ELR (cell line): ENCODE measurements around the gene XPNPEP2.

Experiments
- DNase-seq: peaks from one replicate; pipeline ENCODE4 v3.0.0-alpha.2; 2015; ENCODE audit warnings: low read depth

XPNPEP2 gene

GRCh38 chrX:129800186-129800585, 61.4 kb downstream of the XPNPEP2 start:
- no peak for DNase-seq

- no peak for DNase-seq
Observed at GRCh38 chrX:129802863-129803262, 64.1 kb downstream of the XPNPEP2 start.

GRCh38 chrX:129804806-129805205, 66.0 kb downstream of the XPNPEP2 start:
- no peak for DNase-seq

- DNase-seq = no peak
Observed at GRCh38 chrX:129808158-129808828, 69.5 kb downstream of the XPNPEP2 start.

- peak; percentile 51 for DNase-seq
Observed at GRCh38 chrX:129808829-129809796, 70.3 kb downstream of the XPNPEP2 start.

GRCh38 chrX:129813662-129814368, 75.0 kb downstream of the XPNPEP2 start:
- no peak for DNase-seq

- no peak for DNase-seq
Observed at GRCh38 chrX:129818123-129818522, 79.3 kb downstream of the XPNPEP2 start.
